C1 segment of cervical spinal cord (tissue), 14 donors: ENCODE measurements around the gene MAGI1.
A peak's percentile ranks its signal among the peaks of the same experiment; 100 is the strongest.

Source experiments
- DNase-seq, 14 donors: peaks; one replicate each; lab custom pipeline; 2025; lab: John Stamatoyannopoulos, UW

Gene MAGI1

GRCh38 chr3:65974509-65974908 lies 64.2 kb downstream of the MAGI1 start:
- no peak for DNase-seq

GRCh38 chr3:65972765-65973164 lies 66.0 kb downstream of the MAGI1 start:
- DNase-seq, result no peak

GRCh38 chr3:65971293-65972252 lies 67.1 kb downstream of the MAGI1 start:
- DNase-seq, result peak in 1 of 14 donors; percentile 19

- no peak for DNase-seq
Measured at GRCh38 chr3:65968996-65969395, 69.7 kb downstream of the MAGI1 start.

GRCh38 chr3:65967451-65967850 lies 71.3 kb downstream of the MAGI1 start:
- DNase-seq, result peak in 1 of 14 donors; percentile 72

GRCh38 chr3:65964838-65965237 lies 73.9 kb downstream of the MAGI1 start:
- DNase-seq, result no peak

- no peak for DNase-seq
Measured at GRCh38 chr3:65963787-65964677, 74.7 kb downstream of the MAGI1 start.

- no peak for DNase-seq
Measured at GRCh38 chr3:65961733-65962132, 77.0 kb downstream of the MAGI1 start.

GRCh38 chr3:65961128-65961527 lies 77.6 kb downstream of the MAGI1 start:
- no peak for DNase-seq

GRCh38 chr3:65960087-65960486 lies 78.6 kb downstream of the MAGI1 start:
- no peak for DNase-seq

GRCh38 chr3:65958216-65958615 lies 80.5 kb downstream of the MAGI1 start:
- DNase-seq, result no peak

GRCh38 chr3:65955792-65956477 lies 82.8 kb downstream of the MAGI1 start:
- DNase-seq, result no peak

- DNase-seq, result peak in 9 of 14 donors; percentile 3 to 91 (median 25)
Measured at GRCh38 chr3:65953881-65954733, 84.6 kb downstream of the MAGI1 start.

- DNase-seq, result peak in 7 of 14 donors; percentile 1 to 84 (median 17)
Measured at GRCh38 chr3:65953301-65953812, 85.4 kb downstream of the MAGI1 start.

- no peak for DNase-seq
Measured at GRCh38 chr3:65952842-65953241, 85.9 kb downstream of the MAGI1 start.

GRCh38 chr3:65951836-65952505 lies 86.7 kb downstream of the MAGI1 start:
- DNase-seq, result no peak

GRCh38 chr3:65950340-65951326 lies 88.1 kb downstream of the MAGI1 start:
- DNase-seq, result no peak

- peak in 1 of 14 donors; percentile 38 for DNase-seq
Measured at GRCh38 chr3:65948841-65949573, 89.7 kb downstream of the MAGI1 start.
